Testis (tissue), 2 donors: ENCODE measurements around the gene CDH4.

Experiments
- POLR2A ChIP-seq: fragments of 450-650 bp; IDR thresholded peaks from one replicate; pipeline ENCODE4 v1.6.1; 2017; ENCODE audit warnings: antibody characterized with exemption, mild to moderate bottlenecking, moderate library complexity
- TF ChIP-seq, protein P1 (sequence below), 3 experiments: fragments of 450-650 bp in 2 of 3; fragments of 200-600 bp in 1 of 3; sonication (generic) in 1 of 3; IDR thresholded peaks; one replicate each; pipeline ENCODE4 v1.5.1; 2016 to 2019; ENCODE audit warnings: antibody characterized with exemption in 3 of 3, mild to moderate bottlenecking in 2 of 3, moderate library complexity in 1 of 3

- TF ChIP-seq, protein P1, sequence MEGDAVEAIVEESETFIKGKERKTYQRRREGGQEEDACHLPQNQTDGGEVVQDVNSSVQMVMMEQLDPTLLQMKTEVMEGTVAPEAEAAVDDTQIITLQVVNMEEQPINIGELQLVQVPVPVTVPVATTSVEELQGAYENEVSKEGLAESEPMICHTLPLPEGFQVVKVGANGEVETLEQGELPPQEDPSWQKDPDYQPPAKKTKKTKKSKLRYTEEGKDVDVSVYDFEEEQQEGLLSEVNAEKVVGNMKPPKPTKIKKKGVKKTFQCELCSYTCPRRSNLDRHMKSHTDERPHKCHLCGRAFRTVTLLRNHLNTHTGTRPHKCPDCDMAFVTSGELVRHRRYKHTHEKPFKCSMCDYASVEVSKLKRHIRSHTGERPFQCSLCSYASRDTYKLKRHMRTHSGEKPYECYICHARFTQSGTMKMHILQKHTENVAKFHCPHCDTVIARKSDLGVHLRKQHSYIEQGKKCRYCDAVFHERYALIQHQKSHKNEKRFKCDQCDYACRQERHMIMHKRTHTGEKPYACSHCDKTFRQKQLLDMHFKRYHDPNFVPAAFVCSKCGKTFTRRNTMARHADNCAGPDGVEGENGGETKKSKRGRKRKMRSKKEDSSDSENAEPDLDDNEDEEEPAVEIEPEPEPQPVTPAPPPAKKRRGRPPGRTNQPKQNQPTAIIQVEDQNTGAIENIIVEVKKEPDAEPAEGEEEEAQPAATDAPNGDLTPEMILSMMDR (IDR thresholded peaks at IDR 0.05): no peak
- TF ChIP-seq POLR2A: no peak
Measured at GRCh38 chr20:61967300-61967699, 715.2 kb downstream of the CDH4 start.
